ENCODE measurements around the gene RETREG3.

Gene RETREG3

GRCh38 chr17:42586514-42587230 lies 22.5 kb downstream of the RETREG3 start:
- Histone ChIP-seq H3K9me3 (ENCODE audit: control insufficient read depth, low read length) (no peaks in the 10 kb centered on the region), H3K27me3 (ENCODE audit: control insufficient read depth, insufficient read depth, low read length, poor library complexity, severe bottlenecking) (no peaks in the 10 kb centered on the region), H3K36me3 (ENCODE audit: control insufficient read depth, insufficient read depth, low read length) (peaks cover 46% of the 10 kb centered on the region), H3K4me1 (ENCODE audit: control insufficient read depth, insufficient read depth, low read length) (no peaks in the 10 kb centered on the region), H3K4me3 (ENCODE audit: insufficient read depth, low read depth, low read length) (no peak overlapping the region), H3K27ac (ENCODE audit: insufficient read depth, low read depth, low read length, poor library complexity, severe bottlenecking) (no peak overlapping the region)
- WGBS, 2 experiments = 93 to 95% methylated on average over 7 of the region's 7 CpGs

GRCh38 chr17:42585353-42585752 lies 23.8 kb downstream of the RETREG3 start:
- no peaks in the 10 kb centered on the region for H3K9me3 ChIP-seq (ENCODE audit: control insufficient read depth, low read length)
- H3K4me3 ChIP-seq (ENCODE audit: insufficient read depth, low read depth, low read length) = no peak overlapping the region
- H3K36me3 ChIP-seq (ENCODE audit: control insufficient read depth, insufficient read depth, low read length) = peaks cover 51% of the 10 kb centered on the region
- no peaks in the 10 kb centered on the region for H3K4me1 ChIP-seq (ENCODE audit: control insufficient read depth, insufficient read depth, low read length)
- WGBS, 2 experiments = 100% methylated on average over 1 of the region's 1 CpG
- no peaks in the 10 kb centered on the region for H3K27me3 ChIP-seq (ENCODE audit: control insufficient read depth, insufficient read depth, low read length, poor library complexity, severe bottlenecking)
- H3K27ac ChIP-seq (ENCODE audit: insufficient read depth, low read depth, low read length, poor library complexity, severe bottlenecking) = no peak overlapping the region

- Histone ChIP-seq H3K36me3 (ENCODE audit: control insufficient read depth, insufficient read depth, low read length) (peaks cover 51% of the 10 kb centered on the region), H3K27ac (ENCODE audit: insufficient read depth, low read depth, low read length, poor library complexity, severe bottlenecking) (no peak overlapping the region), H3K27me3 (ENCODE audit: control insufficient read depth, insufficient read depth, low read length, poor library complexity, severe bottlenecking) (no peaks in the 10 kb centered on the region), H3K4me1 (ENCODE audit: control insufficient read depth, insufficient read depth, low read length) (no peaks in the 10 kb centered on the region), H3K4me3 (ENCODE audit: insufficient read depth, low read depth, low read length) (no peak overlapping the region), H3K9me3 (ENCODE audit: control insufficient read depth, low read length) (no peaks in the 10 kb centered on the region)
- WGBS, 2 experiments = 96 to 97% methylated on average over 8 of the region's 9 CpGs
Observed at GRCh38 chr17:42584880-42585279, 24.3 kb downstream of the RETREG3 start.

GRCh38 chr17:42581744-42582270 lies 27.4 kb downstream of the RETREG3 start:
- WGBS, 2 experiments = 96% methylated on average over 10 of the region's 10 CpGs
- H3K9me3 ChIP-seq (ENCODE audit: control insufficient read depth, low read length) = no peaks in the 10 kb centered on the region
- no peaks in the 10 kb centered on the region for H3K27me3 ChIP-seq (ENCODE audit: control insufficient read depth, insufficient read depth, low read length, poor library complexity, severe bottlenecking)
- peaks cover 48% of the 10 kb centered on the region for H3K36me3 ChIP-seq (ENCODE audit: control insufficient read depth, insufficient read depth, low read length)
- no peak overlapping the region for H3K27ac ChIP-seq (ENCODE audit: insufficient read depth, low read depth, low read length, poor library complexity, severe bottlenecking)
- peaks cover under 1% of the 10 kb centered on the region for H3K4me1 ChIP-seq (ENCODE audit: control insufficient read depth, insufficient read depth, low read length)
- no peak overlapping the region for H3K4me3 ChIP-seq (ENCODE audit: insufficient read depth, low read depth, low read length)

- WGBS, 2 experiments = 74 to 92% methylated on average over 2 of the region's 2 CpGs
- H3K27me3 ChIP-seq (ENCODE audit: control insufficient read depth, insufficient read depth, low read length, poor library complexity, severe bottlenecking) = no peaks in the 10 kb centered on the region
- H3K9me3 ChIP-seq (ENCODE audit: control insufficient read depth, low read length) = no peaks in the 10 kb centered on the region
- peaks cover 33% of the 10 kb centered on the region for H3K36me3 ChIP-seq (ENCODE audit: control insufficient read depth, insufficient read depth, low read length)
- H3K27ac ChIP-seq (ENCODE audit: insufficient read depth, low read depth, low read length, poor library complexity, severe bottlenecking) = no peak overlapping the region
- peaks cover 10% of the 10 kb centered on the region for H3K4me1 ChIP-seq (ENCODE audit: control insufficient read depth, insufficient read depth, low read length)
- no peak overlapping the region for H3K4me3 ChIP-seq (ENCODE audit: insufficient read depth, low read depth, low read length)
Observed at GRCh38 chr17:42579794-42580551, 29.2 kb downstream of the RETREG3 start.

- Histone ChIP-seq H3K4me1 (ENCODE audit: control insufficient read depth, insufficient read depth, low read length) (peaks cover 10% of the 10 kb centered on the region), H3K4me3 (ENCODE audit: insufficient read depth, low read depth, low read length) (peak overlapping the region; percentile 87), H3K27me3 (ENCODE audit: control insufficient read depth, insufficient read depth, low read length, poor library complexity, severe bottlenecking) (no peaks in the 10 kb centered on the region), H3K36me3 (ENCODE audit: control insufficient read depth, insufficient read depth, low read length) (peaks cover 37% of the 10 kb centered on the region), H3K27ac (ENCODE audit: insufficient read depth, low read depth, low read length, poor library complexity, severe bottlenecking) (peak overlapping the region; percentile 77), H3K9me3 (ENCODE audit: control insufficient read depth, low read length) (no peaks in the 10 kb centered on the region)
- 1 to 2% methylated on average over 20 of the region's 20 CpGs for WGBS, 2 experiments
Observed at GRCh38 chr17:42578282-42578869, 30.8 kb downstream of the RETREG3 start.

GRCh38 chr17:42577532-42578281 lies 31.5 kb downstream of the RETREG3 start, which contains the start of gene PSMC3IP:
PSMC3IP (minus strand) TSS chr17:42577729; CDS start chr17:42577686, 43 bp downstream.
- peaks cover 37% of the 10 kb centered on the region for H3K36me3 ChIP-seq (ENCODE audit: control insufficient read depth, insufficient read depth, low read length)
- WGBS, 2 experiments = 0 to 1% methylated on average over 52 of the region's 52 CpGs
- H3K4me3 ChIP-seq (ENCODE audit: insufficient read depth, low read depth, low read length) = peak within 1 kb of the TSS; percentile 87

GRCh38 chr17:42577140-42577531 lies 32.0 kb downstream of the RETREG3 start:
- Histone ChIP-seq H3K9me3 (ENCODE audit: control insufficient read depth, low read length) (no peaks in the 10 kb centered on the region), H3K36me3 (ENCODE audit: control insufficient read depth, insufficient read depth, low read length) (peaks cover 36% of the 10 kb centered on the region), H3K27ac (ENCODE audit: insufficient read depth, low read depth, low read length, poor library complexity, severe bottlenecking) (no peak overlapping the region), H3K4me1 (ENCODE audit: control insufficient read depth, insufficient read depth, low read length) (peaks cover 10% of the 10 kb centered on the region), H3K4me3 (ENCODE audit: insufficient read depth, low read depth, low read length) (peak overlapping the region; percentile 87), H3K27me3 (ENCODE audit: control insufficient read depth, insufficient read depth, low read length, poor library complexity, severe bottlenecking) (no peaks in the 10 kb centered on the region)
- 4% methylated on average over 18 of the region's 18 CpGs for WGBS, 2 experiments

More at GRCh38 chr17:42577532-42578281, 31.5 kb downstream of the RETREG3 start, which contains the start of gene PSMC3IP:
- H3K9me3 ChIP-seq (ENCODE audit: control insufficient read depth, low read length) = no peaks in the 10 kb centered on the region
- peak within 1 kb of the TSS; percentile 77 for H3K27ac ChIP-seq (ENCODE audit: insufficient read depth, low read depth, low read length, poor library complexity, severe bottlenecking)
- no peaks in the 10 kb centered on the region for H3K27me3 ChIP-seq (ENCODE audit: control insufficient read depth, insufficient read depth, low read length, poor library complexity, severe bottlenecking)
- H3K4me1 ChIP-seq (ENCODE audit: control insufficient read depth, insufficient read depth, low read length) = peaks cover 10% of the 10 kb centered on the region

- Histone ChIP-seq H3K4me3 (ENCODE audit: insufficient read depth, low read depth, low read length) (no peak overlapping the region), H3K36me3 (ENCODE audit: control insufficient read depth, insufficient read depth, low read length) (peaks cover 37% of the 10 kb centered on the region), H3K4me1 (ENCODE audit: control insufficient read depth, insufficient read depth, low read length) (peaks cover 10% of the 10 kb centered on the region), H3K9me3 (ENCODE audit: control insufficient read depth, low read length) (no peaks in the 10 kb centered on the region), H3K27ac (ENCODE audit: insufficient read depth, low read depth, low read length, poor library complexity, severe bottlenecking) (no peak overlapping the region), H3K27me3 (ENCODE audit: control insufficient read depth, insufficient read depth, low read length, poor library complexity, severe bottlenecking) (no peaks in the 10 kb centered on the region)
- 92 to 94% methylated on average over 3 of the region's 3 CpGs for WGBS, 2 experiments
Observed at GRCh38 chr17:42574463-42574862, 34.7 kb downstream of the RETREG3 start.

All from ectodermal cell (in vitro differentiated cells).